NCI-H2081 treated with DMSO at 0.1 percent for 48 hours (cell line): ENCODE data around the gene THOP1.

Experiments used
- DNase-seq: peaks from one replicate; lab custom pipeline; 2025; lab: John Stamatoyannopoulos, UW

THOP1 gene

GRCh38 chr19:2785244-2785997 is at the start of gene THOP1:
THOP1 (plus strand) TSS chr19:2785503; CDS start chr19:2785663, 160 bp downstream.
- peak; percentile 91 for DNase-seq

DNA sequence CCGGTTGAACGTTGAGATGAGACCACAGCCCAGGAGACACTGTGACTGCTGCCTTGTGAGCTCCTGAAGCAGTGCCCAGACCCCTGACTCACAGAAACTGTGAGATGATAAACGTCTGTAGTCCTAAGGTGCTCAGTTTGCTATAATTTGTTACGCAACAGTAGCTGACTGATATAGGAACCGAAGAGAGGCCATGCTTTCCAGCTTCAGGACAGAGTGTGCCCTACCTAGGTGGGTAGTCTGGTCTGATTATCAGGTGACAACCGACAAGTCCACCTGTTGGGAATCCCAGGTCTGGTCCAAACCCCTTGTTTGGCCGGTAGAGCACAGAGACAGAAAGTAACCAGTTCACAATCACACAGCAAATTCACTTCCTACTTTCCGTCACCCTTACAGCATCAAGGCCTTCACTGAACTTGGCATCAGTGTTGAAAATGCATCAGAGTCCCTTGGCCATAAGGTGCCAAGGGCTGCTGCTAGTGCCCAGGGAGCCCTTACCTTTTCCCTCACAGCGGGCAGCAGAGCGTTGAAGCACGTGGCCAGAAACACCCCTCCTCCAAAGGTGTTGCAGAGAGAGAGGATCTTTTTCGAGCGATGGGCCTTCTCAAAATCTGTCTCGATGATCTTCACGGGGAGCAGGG is 48.6 kb upstream of the THOP1 start:
- DNase-seq = no peak

DNA sequence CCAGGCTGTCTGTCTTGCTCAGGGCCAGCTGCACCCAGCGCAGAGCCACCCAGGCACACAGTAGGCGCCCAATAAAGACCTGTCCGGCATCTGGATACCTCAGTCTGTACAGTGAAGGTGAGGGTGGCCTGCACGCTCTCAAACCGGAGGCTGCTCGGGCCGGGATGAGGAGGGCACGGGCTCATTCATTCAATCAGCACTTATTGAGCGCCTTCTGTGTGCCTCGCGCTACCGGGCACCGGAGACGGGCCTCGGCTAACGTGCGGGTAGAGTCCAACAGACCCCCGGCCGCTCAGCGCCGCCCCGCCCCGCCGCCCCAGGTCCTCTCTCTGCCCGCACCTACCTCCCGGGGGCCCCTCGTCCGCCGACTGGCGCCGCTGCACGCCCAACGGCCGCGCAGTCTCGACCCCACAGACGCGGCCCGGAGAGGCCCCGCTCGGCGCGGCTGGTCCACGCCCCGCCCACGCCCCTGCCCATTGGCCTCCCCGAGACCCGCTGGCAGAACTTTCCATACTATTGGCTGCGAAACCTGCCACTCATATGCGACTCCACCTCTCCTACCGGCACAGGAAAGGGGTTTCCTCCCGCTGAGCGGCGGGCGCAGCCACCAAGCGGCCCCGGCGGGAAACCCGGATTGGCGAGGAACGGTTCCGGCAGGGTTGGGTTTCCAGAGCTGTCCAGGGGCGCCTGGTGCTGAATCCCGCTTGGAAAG is 45.5 kb upstream of the THOP1 start, which contains the start of gene SLC39A3:
SLC39A3 (minus strand) TSS at position 416 of the 712 bp plus-strand sequence. CDS start 2,760 bp downstream, outside the sequence.
- peak; percentile 73 for DNase-seq

DNA sequence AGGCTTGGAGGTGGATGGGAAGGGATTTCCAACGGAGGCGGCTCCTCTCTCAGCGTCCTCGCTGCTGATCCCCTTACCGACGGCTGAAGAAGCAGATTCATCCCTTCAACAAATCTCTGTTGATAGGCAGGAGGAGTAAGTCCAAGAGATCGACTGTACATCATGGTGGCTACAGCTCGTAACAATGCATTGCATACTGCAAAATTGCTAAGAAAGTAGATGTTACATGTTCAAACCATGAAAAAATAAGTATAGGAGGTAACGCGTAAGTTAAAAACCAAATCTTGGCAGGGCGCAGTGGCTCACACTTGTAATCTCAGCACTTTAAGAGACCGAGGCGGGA is 45.0 kb upstream of the THOP1 start:
- no peak for DNase-seq

GRCh38 chr19:2743099-2743498 is 42.2 kb upstream of the THOP1 start:
- no peak for DNase-seq

DNA sequence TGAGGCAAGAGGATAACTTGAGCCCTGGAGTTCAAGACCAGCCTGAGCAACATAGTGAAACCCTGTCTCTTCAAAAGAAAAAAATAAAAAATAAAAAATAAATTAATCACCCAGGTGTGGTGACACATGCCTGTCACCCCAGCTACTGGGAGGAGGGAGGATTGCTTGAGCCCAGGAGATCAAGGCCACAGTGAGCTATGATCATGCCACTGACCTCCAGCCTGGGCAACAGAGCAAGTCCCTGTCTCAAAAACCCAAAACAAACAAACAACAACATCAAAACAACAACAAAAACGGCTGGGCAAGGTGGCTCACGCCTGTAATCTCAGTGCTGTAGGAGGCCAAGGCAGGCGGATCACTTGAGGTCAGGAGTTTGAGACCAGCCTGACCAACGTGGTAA is 41.2 kb upstream of the THOP1 start:
- DNase-seq = no peak

DNA sequence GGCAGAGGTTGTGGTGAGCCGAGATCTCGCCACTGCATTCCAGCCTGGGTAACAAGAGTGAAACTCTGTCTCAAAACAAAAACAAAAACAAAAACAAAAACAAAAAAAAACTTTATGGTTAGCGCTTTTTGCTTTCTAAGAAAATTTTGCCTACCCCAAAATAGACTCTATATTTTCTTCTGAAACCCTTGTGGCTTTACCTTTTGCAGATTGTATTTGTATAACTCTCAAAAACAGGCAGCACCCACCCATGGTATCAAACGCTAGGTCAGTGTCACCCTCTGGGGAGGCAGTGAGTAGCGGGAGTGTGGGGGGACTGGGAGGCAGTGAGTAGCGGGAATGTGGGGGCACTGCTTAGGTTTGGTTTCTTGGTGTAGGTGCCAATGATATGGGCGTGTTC is 38.0 kb upstream of the THOP1 start:
- no peak for DNase-seq

DNA sequence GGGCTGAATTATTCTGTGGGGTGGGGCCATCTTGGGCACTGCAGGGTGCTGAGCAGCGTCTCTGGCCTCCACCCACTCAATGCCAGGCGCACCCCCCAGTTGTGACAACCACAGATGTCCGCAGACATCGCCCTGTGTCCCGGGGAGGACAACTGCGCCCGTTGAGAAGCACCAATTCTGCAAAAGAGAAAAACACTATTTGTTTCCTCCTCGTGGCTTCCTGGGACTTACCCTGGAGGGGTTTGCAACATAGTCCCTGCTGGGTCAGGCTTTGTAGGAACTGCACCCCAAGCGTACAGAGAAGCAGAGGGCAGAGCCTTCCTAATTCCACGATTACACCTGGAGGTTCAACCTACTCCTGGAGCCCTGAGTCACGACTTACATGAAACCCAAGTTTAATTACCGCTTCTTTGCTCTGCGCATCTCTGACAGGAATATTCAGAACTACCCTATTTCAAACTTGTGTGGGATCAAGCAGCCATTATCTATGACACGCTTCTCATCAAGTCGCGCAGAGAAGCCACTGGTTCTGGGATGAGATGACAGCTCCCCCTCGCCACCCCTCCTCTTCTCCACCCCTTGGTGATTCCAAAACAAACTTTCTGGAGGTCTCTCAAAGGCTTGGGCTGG is 34.4 kb upstream of the THOP1 start:
- DNase-seq = no peak

DNA sequence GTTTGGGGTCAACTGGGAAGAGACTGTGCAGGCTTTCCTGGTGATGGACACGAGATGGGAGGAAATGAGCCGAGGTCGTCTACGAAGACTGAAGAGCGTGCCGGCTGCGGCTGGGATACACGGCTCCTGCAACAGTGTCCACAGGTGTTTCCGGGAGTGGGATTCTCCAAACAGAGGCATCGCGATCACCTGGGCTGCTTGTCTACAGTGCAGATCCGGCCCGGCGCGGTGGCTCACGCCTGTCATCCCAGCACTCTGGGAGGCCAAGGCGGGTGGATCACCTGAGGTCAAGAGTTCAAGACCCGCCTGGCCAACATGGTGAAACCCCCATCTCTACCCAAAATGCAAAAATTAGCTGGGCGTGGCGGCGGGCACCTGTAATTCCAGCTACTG is 33.9 kb upstream of the THOP1 start:
- no peak for DNase-seq

DNA sequence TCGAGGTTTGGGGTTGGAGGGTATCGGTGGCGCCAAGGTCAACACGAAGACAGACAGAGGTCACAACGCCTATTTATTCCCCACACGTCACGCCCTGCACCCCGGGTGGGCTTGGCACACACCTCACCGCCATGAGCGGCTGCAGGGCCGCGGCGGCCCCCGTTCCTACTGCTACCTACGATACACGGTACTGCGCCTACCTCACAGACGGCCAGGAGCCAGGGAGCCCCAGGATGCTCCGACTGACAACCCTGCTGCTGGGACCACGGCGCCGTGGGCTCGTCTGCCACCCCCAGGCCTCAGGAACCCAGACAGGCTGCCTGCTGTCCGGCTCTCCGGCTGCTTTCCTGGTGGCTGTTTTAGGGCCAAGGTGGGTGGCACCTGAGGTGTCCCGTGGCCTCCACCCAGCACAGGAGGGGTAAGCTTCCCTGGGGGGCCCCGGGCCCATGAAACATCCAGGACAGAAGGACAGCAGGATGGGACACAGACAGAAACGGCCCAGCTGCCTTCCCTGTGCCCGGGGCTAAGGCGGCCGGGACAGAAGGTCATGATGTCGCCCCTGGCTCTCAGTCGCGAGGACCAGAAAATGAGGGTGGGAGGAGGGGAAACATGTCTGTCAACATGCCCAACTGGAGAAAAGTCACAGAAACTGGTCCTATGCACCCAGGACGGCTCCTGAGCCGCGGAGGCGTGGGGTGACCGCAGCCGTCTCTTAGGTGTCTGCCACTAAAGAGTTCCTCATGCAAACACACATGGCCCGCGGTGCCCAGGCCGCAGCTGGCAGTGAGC is 30.4 kb upstream of the THOP1 start:
- no peak for DNase-seq

DNA sequence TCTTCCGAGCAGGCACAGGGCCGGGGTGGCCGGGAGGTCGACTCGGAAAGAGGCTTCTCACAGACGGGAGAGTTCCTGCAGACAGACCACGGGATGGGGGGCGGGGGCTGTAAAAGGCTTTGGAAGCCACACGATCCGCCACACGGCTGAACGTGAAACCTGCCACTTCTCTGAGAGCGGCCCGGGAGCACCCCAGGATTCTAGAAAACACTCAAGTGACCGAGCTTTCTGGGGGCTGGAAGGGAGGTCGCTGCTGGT is 29.9 kb upstream of the THOP1 start:
- no peak for DNase-seq

- no peak for DNase-seq
Measured at GRCh38 chr19:2755811-2756210, 29.5 kb upstream of the THOP1 start.

GRCh38 chr19:2756477-2756876 is 28.8 kb upstream of the THOP1 start:
- DNase-seq = no peak

DNA sequence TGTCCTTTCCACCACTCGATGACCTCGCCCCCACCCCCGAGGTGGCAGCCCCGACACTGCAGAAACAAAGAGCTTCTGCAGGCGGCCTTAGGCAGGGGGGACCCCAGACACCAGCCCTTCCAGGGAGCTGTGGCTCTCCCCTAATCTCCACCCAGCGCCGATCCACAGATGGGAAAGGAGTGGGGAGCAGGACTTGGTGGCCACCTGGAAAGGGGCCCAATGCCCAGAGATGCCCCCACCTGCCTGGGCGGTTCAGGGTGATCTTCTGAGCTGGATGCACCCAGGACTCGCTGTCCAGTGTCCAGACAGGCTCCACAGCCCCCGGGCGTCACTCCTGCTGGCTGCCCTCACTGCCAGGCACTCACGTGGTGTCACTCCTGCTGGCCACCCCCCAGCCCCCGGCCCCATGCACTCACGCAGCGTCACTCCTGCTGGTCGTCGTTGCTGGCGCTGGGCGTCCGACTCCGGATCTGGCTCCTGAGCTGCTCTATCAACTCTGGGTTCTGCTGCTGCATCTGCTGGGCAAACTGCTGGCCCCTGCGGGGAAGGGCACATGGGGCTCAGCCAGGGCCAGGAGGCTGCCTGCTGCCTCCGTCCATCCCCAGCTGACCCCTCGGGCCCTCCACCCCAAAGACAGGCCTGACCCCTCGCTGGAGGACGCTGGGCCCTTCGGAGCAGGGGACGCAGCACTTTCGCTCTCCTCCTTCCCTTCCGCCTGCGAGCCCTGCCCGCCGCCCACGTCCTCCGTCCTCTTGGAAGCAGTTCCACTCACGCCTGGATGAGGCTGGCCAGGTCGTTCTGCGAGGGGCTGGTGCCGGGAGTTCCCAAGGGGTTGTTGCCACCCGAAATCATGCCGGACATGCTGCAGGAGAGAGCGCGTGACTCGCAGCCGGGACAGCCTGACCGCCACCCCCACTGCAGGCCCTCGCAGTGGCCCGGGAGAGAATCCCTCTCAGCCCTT is 28.1 kb upstream of the THOP1 start:
- no peak for DNase-seq

DNA sequence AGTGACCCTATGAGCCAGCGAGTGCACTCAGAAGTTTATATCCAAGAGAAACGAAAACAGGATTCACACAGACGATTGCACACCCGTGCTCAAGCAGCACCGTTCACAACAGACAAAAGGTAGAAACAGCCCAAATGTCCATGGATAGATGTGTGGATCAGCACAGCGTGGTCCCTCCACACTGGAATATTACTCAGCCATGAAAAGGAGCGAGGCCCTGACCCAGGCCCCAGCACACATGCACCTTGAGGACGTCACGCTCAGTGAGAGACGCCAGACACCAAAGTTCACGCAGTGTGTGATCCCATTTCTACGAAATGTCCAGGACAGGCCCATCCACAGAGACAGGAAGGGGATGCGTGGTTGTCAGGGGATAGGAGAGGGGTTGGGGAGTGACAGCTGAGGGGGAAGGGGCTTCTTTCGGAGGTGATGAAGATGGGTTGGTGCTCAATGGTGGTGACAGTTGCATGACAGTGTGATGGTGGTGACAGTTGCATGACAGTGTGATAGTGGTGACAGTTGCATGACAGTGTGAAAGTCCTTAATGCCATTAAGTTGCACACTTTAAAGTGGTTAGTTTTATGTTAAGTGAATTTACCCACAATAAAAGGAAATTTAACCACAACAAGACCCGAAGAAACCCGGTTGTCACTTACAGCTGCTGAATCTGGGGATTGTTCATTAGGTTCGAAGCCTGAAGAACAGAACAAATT is 26.5 kb upstream of the THOP1 start:
- no peak for DNase-seq

- no peak for DNase-seq
Measured at GRCh38 chr19:2759362-2759761, 25.9 kb upstream of the THOP1 start.

DNA sequence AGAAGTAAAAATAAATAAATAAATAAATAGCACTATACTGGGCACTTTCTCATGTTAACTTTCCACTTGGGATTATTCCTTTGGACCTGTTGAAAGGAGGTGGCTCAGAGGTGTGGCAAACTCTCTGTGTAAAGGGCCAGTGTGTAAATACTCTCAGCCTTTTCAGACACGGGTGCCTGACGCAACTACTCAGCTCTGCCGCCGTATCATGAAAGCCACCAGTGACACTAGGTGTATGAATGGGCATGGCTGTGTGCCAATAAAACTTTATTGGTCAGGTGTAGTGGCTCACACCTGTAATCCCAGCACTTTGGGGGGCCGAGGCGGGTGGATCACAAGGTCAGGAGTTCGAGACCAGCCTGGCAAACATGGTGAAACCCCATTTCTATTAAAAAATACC is 25.3 kb upstream of the THOP1 start:
- no peak for DNase-seq

GRCh38 chr19:2761309-2761677 is 24.0 kb upstream of the THOP1 start:
- DNase-seq = no peak

GRCh38 chr19:2761876-2762782 is 23.2 kb upstream of the THOP1 start:
- no peak for DNase-seq
